Muscle layer of colon (tissue), 2 donors: ENCODE data around the gene ZG16.
"Not testable (repeated sequence)": the region's sequence is repeated elsewhere in the genome, so short reads cannot be mapped to it uniquely, and the experiment has no call there.

Source experiments
- H3K27ac ChIP-seq: one replicate; pipeline ENCODE4 v1.7.0; 2013; ENCODE audit warnings: low read depth, mild to moderate bottlenecking, low read length, moderate library complexity
- H3K27me3 ChIP-seq, 2 donors: one replicate each; pipeline ENCODE4 v1.7.0; 2013; ENCODE audit warnings: low read length in 2 of 2, mild to moderate bottlenecking in 2 of 2; ENCODE audit not compliant: insufficient read depth in 2 of 2, control insufficient read depth in 1 of 2
- H3K36me3 ChIP-seq: one replicate; pipeline ENCODE4 v1.7.0; 2013; ENCODE audit warnings: mild to moderate bottlenecking, low read length; ENCODE audit not compliant: insufficient read depth
- H3K4me1 ChIP-seq: one replicate; pipeline ENCODE4 v1.7.0; 2013; ENCODE audit warnings: mild to moderate bottlenecking, low read length; ENCODE audit not compliant: insufficient read depth
- H3K4me3 ChIP-seq, 2 donors: one replicate each; pipeline ENCODE4 v1.7.0; 2013; ENCODE audit warnings: low read length in 2 of 2, low read depth in 1 of 2, mild to moderate bottlenecking in 1 of 2, moderate library complexity in 1 of 2
- H3K9ac ChIP-seq: one replicate; pipeline ENCODE4 v1.7.0; 2013; ENCODE audit warnings: low read length
- H3K9me3 ChIP-seq: one replicate; pipeline ENCODE4 v1.7.0; 2013; ENCODE audit warnings: mild to moderate bottlenecking, low read length
- donor health status: abdominal sarcoma.
- donor health status: Adenocarcinoma of cecum.

Gene ZG16

GRCh38 chr16:29772330-29772729 is 5.7 kb upstream of the ZG16 start:
- not testable (repeated sequence) for H3K36me3 ChIP-seq, H3K9me3 ChIP-seq, H3K4me3 ChIP-seq, H3K27me3 ChIP-seq, H3K27ac ChIP-seq, H3K4me1 ChIP-seq, H3K9ac ChIP-seq

- Histone ChIP-seq H3K36me3 (no peaks in the 10 kb centered on the region), H3K9me3 (no peaks in the 10 kb centered on the region), H3K27ac (no peak overlapping the region), H3K27me3 (no peaks in the 10 kb centered on the region), H3K9ac (no peak overlapping the region), H3K4me1 (no peaks in the 10 kb centered on the region), H3K4me3 (no peak overlapping the region)
Observed at GRCh38 chr16:29774730-29775129, 3.3 kb upstream of the ZG16 start.

GRCh38 chr16:29775742-29776408 is 2.2 kb upstream of the ZG16 start:
- H3K9me3 ChIP-seq = no peaks in the 10 kb centered on the region
- no peaks in the 10 kb centered on the region for H3K4me1 ChIP-seq
- H3K36me3 ChIP-seq = no peaks in the 10 kb centered on the region
- H3K27ac ChIP-seq = no peak overlapping the region
- no peaks in the 10 kb centered on the region for H3K27me3 ChIP-seq
- H3K4me3 ChIP-seq = no peak overlapping the region
- H3K9ac ChIP-seq = no peak overlapping the region

- no peak overlapping the region for H3K27ac ChIP-seq
- no peaks in the 10 kb centered on the region for H3K9me3 ChIP-seq
- H3K4me1 ChIP-seq = no peaks in the 10 kb centered on the region
- H3K36me3 ChIP-seq = no peaks in the 10 kb centered on the region
- no peaks in the 10 kb centered on the region for H3K27me3 ChIP-seq
- no peak overlapping the region for H3K9ac ChIP-seq
- H3K4me3 ChIP-seq = no peak overlapping the region
Observed at GRCh38 chr16:29779474-29779873, 1.4 kb downstream of the ZG16 start.

GRCh38 chr16:29783094-29783953 is 5.3 kb downstream of the ZG16 start:
- H3K9ac ChIP-seq, H3K9me3 ChIP-seq, H3K4me3 ChIP-seq, H3K4me1 ChIP-seq, H3K27ac ChIP-seq, H3K27me3 ChIP-seq, H3K36me3 ChIP-seq: not testable (repeated sequence)

GRCh38 chr16:29784157-29784556 is 6.1 kb downstream of the ZG16 start:
- Histone ChIP-seq H3K4me1 (peaks cover 6% of the 10 kb centered on the region), H3K27ac (no peak overlapping the region), H3K27me3 (no peaks in the 10 kb centered on the region), H3K9me3 (no peaks in the 10 kb centered on the region), H3K4me3 (no peak overlapping the region), H3K9ac (no peak overlapping the region), H3K36me3 (no peaks in the 10 kb centered on the region)

GRCh38 chr16:29784901-29785500 is 6.9 kb downstream of the ZG16 start:
- Histone ChIP-seq H3K4me1 (peaks cover 6% of the 10 kb centered on the region), H3K36me3 (no peaks in the 10 kb centered on the region), H3K27me3 (no peaks in the 10 kb centered on the region), H3K9ac (no peak overlapping the region), H3K27ac (no peak overlapping the region), H3K4me3 (peak overlapping the region in 1 of 2 donors; percentile 38), H3K9me3 (no peaks in the 10 kb centered on the region)

GRCh38 chr16:29787155-29787554 is 9.1 kb downstream of the ZG16 start:
- not testable (repeated sequence) for H3K27ac ChIP-seq

GRCh38 chr16:29789775-29790182 is 11.7 kb downstream of the ZG16 start:
- Histone ChIP-seq H3K36me3 (no peaks in the 10 kb centered on the region), H3K4me1 (peaks cover 16% of the 10 kb centered on the region), H3K9me3 (no peaks in the 10 kb centered on the region), H3K9ac (peak overlapping the region; percentile 88), H3K27ac (peak overlapping the region; percentile 96), H3K4me3 (peak overlapping the region; percentile 51 to 93), H3K27me3 (no peaks in the 10 kb centered on the region)

More at GRCh38 chr16:29787155-29787554, 9.1 kb downstream of the ZG16 start:
- not testable (repeated sequence) for H3K36me3 ChIP-seq, H3K9me3 ChIP-seq, H3K27me3 ChIP-seq, H3K4me3 ChIP-seq, H3K9ac ChIP-seq
- peaks cover 16% of the 10 kb centered on the region for H3K4me1 ChIP-seq

- Histone ChIP-seq H3K9ac (peak within 1 kb of the TSS; percentile 88), H3K27me3 (no peaks in the 10 kb centered on the region), H3K27ac (peak within 1 kb of the TSS; percentile 96), H3K4me1 (peaks cover 13% of the 10 kb centered on the region), H3K36me3 (no peaks in the 10 kb centered on the region), H3K4me3 (peak within 1 kb of the TSS; percentile 93 to 94), H3K9me3 (no peaks in the 10 kb centered on the region)
Observed at GRCh38 chr16:29790183-29790948, 12.3 kb downstream of the ZG16 start, which contains the start of gene KIF22. Gene KIF22 (plus strand): TSS chr16:29790751. CDS start chr16:29790760, 9 bp downstream.
